Ramos (cell line): ENCODE data around the gene OTOF.

Experiments
- in situ Hi-C: fragments of 300-500 bp; cut with MboI; formaldehyde crosslinking; loops from one replicate; pipeline ENCODE4 v1.14.3; 2022; ENCODE audit warnings: low sequenced_read_pairs; ENCODE audit not compliant: unreplicated experiment

OTOF gene

GRCh38 chr2:26466662-26467310 lies 11.1 kb downstream of the OTOF start:
- in situ Hi-C loops: no loop called here

DNA sequence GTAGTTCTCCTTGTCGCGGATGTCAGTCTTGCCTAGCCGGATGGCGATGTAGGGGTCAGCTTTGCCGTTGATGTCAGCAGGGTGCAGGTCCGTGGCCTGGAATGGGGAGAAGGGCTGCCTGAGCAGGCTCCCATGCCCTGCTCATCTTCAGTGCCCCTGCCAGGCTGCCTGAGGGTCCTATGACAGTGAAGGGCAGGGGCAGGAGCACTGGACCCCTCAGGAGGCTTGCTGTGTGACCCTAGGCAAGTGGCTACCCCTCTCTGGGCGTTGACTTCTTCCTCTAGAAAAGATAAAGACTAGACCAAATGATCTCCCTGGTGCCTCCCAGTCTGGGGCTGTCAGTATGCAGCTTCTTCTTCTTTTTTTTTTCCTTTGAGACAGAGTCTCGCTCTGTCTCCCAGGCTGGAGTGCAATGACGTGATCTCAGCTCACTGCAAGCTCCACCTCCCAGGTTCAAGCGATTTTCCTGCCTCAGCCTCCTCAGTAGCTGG lies 11.9 kb downstream of the OTOF start:
- in situ Hi-C loops: no loop called here

DNA sequence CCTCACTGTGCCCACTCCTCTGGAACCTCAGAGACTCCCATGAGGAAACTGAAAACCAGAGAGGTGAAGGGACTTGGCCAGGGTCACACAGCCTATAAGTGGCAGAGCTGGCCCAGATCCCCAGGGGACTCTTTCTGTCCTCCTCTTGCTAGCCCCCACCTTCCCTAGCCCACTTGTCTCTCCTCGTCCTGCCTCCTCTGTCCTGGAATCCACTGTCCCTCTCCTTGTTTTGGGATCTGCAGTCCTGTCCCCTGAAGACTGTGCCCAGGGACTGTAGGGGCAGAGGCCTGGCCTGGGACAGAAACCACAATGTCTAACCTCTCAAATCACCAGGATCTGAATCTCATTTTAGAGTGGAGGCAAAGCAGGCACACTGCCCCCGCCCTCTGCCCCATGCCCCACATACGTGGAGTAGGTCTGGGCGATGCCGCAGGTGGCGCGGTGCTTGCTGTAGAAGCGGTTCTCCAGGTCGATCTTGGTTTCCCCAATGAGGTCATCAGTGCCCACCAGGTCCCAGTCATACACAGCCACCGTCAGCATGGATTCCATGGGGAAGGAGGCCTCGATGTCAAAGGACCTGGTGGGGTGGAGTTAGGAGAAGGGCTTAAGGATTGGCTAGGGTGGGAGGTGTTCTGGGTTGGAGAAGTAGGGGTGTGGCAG lies 12.5 kb downstream of the OTOF start:
- in situ Hi-C loops: no loop called here

DNA sequence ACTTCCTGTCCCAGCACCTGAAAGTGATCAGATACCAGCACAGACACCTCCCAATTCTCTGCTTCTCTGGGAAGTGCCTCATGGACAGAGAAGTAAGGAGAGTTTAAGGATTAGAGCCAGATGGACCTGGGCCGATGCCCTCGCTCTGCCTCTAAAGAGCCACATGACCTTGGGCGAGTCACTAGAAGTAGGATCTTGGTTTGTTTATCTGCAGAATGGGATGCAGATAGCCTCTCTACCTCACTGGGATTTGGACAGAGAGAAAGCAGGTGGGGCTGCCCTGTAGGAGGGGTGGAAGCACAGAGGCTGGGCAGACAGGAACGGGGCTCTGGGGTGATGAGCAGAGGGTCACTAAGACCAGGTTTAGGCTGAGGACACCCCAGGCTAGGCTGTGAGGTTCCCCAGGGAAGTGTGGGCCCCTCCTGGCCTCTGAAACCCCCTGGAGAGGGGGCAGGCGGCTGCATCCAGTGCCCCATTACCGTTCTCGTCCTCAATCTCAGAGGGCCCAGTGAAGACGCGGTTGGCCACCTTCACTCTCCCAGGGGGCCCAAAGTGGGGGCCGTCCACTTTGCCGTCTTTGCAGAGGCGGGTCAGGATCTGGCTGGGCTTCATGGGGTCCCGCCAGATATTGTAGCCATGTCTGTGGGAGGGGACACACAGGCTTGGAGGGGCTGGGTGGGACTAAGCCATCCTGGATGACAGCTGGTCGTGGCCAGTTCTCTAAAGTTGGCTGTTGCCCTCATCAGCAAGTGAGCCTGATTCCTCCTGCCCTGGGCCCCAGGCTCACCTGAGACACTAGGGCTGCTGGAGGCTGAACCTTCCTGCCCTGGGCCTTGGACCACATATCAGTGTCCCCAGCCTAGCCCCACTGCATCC lies 13.3 kb downstream of the OTOF start:
- in situ Hi-C loops: no loop called here

DNA sequence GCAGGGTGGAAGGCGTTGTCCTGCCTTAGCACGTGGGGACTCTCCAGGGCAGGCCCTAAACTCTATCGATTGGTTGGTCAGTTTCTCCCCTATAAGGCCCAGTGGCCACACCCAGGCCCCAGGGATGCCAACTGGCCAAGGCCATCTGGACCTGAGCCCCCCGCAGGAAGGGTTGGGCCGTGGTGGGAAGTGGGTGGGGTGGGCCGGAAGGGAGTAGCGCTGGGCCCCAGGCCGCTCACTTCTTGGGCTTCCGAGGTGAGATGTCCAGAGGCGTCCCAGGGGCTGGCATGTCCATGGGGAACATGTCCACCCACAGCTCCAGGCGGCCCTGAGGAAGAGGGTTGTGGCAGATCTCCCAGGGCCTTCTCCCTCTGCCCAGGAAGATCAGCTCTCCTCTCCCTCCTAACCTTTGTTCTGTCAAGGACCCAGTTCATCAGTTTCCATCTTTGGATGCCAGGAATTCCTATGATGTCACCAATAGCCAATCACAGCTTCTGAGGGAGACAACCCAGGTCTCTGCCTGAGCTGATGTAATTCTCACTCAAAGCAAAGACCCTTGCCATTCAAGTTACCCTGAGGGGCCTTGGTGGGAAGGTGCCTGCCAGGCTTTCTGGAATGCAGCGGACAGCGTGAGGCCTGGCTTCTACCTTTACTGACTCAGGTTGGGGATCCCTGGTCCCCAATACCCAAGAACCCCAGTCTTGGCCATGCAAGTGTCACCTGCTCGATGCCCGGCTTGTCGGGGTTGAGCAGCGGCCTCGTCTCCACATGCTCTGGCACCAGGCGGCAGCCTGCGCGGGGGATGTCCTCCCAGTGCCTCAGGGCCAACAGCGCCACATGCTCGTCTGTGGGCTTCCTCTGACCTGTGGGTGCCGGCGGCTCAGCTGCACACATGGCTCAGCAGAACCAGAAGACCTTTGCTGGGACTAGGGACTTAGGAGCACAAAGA lies 14.4 kb downstream of the OTOF start:
- in situ Hi-C loops: no loop called here

DNA sequence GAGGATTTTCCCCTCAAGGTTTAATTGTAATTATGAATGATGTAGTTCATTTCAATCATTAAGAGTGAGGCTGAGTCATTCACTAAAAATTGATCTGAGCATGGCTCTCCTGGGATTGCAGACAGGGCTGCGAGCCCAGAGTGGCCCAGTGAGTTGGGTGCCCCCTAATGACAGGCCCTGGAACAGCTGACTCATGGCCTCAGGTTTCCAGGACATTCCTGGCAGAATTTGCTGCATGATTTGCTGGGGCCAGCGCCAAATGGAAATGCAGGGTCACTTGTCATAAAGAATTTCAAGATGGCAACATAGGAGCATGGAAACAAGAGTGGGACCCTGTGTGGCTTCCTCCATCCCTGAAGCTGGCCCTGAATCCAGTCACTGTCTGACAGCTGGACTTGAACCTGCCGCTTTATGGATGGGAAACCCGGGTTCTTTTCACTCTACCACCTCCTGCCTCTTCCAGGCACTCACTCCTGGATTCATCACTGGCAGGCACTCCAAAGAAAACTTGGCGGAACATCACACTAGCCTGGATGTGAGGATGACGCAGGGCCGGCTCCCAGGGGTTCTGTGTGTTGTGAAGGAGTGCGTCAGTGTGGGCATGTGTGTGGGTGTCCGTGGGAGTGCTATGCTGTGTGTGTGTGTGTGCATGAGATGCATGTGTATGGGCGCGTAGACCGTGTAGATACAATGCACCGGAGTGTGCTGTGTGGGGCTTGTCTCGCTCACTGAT lies 15.2 kb downstream of the OTOF start:
- in situ Hi-C loops: no loop called here

DNA sequence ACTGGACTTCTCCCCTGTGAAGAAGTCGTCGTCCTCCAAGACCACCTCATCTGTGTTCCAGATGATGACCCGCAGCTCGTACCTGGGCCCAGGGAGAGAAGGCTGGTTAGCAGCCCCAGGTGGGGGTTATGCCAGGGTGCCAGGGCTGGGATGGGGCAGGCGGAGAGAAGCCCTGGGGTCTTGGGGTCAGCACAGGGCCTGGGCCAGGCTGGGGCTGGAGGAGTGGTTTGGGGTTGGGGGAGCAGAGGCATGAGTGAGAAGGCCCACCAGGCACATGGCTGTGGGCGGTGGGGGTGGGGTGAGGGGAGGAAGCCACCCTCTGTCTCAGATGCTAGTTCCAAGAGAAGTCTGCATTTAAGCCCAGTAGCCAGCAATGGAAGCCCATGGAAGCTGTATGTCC lies 15.8 kb downstream of the OTOF start:
- in situ Hi-C loops: no loop called here

DNA sequence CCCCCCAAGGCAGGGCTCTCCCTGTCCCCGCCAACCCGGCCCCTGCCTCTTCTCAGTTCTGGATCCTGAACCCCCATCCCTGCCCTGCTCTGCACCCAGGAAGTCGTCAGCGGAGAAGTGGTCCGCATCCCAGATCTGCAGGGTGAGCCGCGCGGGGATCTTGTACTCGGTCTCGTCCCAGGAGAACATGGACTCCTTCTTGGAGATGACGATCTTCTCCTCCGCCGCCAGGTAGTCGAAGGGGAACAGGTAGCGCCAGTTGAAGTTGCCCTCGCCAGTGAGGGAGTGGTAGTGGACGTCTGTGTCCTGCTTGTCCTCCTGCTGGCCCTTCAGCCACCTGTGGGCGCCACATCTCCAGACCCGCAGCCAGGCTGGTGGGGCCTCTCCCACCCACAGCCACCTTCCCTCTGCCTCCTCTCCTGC lies 16.3 kb downstream of the OTOF start:
- in situ Hi-C loops: no loop called here

- in situ Hi-C loops: no loop called here
Measured at GRCh38 chr2:26460613-26461031, 17.3 kb downstream of the OTOF start.

GRCh38 chr2:26459991-26460612 lies 17.8 kb downstream of the OTOF start:
- in situ Hi-C loops: no loop called here

DNA sequence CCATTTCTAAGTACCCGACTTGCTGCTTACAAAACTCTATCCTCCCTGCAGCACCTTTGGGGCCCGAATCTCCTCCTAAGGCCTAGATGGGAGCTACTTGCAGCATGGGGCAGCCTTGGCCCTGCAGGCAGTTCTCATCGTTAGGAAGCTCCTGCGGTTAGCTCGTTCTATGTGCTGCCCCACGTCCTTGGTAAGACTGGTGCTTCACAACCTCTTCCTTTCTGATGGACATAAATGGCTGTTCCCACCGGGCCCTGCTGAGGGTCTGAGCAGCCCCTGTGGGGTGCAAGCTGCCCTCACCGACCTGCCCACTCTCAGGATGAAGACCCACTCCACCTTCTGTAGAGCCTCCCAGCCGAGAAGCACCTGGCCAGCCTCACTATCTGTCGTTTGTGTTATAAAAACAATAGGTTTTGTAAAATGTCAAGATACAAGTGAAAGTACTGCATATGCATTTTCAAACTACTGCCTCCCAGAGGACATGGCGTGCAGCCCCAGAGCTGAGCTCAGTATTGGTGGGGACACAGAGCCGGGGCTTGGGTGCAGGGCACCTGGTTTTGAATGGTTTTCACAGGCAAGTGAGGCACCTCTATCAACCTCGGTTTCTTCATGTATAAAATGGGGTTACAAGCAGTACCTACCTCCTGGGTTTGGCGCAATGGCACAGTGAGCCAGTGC lies 19.4 kb downstream of the OTOF start:
- in situ Hi-C loops: no loop called here

- in situ Hi-C loops: no loop called here
Measured at GRCh38 chr2:26457695-26458364, 20.1 kb downstream of the OTOF start.

GRCh38 chr2:26457251-26457666 lies 20.7 kb downstream of the OTOF start:
- in situ Hi-C loops: no loop called here

DNA sequence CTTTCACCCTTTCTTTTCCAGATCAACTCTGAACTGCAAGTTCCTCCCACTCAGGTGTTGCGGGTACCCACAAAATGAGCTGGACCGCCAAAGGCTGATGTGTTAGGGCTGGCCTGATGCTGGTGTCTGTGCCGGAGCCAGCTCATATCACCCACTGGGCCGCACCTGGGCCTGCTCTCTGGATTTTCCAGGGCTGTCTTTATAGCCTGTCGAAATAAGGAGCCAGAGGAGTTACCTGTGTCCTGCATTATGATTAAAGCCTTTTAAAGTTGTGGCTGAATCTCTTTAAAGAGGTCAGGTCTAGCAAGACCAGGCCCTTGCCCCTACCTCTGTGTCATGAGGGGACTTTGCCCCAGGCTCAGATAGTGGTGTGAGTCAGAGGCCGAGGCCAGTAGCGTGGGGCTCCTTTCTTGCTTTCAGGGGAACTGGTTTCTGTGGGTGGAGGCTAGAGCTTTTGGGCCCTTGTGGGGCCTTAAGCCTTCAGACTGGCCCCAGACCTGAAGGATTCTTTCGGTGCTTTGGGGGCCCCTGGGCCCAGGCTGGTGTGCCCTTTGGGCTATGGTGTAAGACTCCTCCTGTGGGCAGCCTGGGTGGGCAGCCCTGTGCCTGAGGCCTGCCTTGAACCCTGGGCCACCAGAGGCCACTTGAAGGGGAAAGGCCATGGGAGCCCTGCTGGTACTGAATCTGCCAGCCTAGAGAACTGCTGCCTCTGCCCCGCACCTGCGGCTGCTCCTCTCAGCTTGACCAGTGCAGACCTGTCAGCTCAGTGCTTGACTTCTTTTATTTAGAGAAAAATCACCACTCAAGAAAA lies 21.3 kb downstream of the OTOF start:
- in situ Hi-C loops: no loop called here

GRCh38 chr2:26455670-26456439 lies 22.1 kb downstream of the OTOF start:
- in situ Hi-C loops: no loop called here

- in situ Hi-C loops: no loop called here
Measured at GRCh38 chr2:26455037-26455669, 22.8 kb downstream of the OTOF start.
